Smooth muscle cell (in vitro differentiated cells): ENCODE results near the gene TFAP2C. TPM values are rescaled to one million over a fixed set of nuclear protein-coding genes. Genes with fewer than 3 reads are reported as not detected.

Experiments
- DNase-seq: peaks from one replicate; lab custom pipeline; 2025; ENCODE audit not compliant: unreplicated experiment; lab: John Stamatoyannopoulos, UW
- H2AFZ ChIP-seq: fragments of 200-600 bp; sonication (generic); 2 replicates; pipeline ENCODE4 v1.6.0; 2016; ENCODE audit warnings: antibody characterized with exemption, low read depth, mild to moderate bottlenecking
- H3F3A ChIP-seq: fragments of 200-600 bp; sonication (generic); 2 replicates; pipeline ENCODE4 v1.6.0; 2017; ENCODE audit warnings: antibody characterized with exemption, low read depth
- H3K27ac ChIP-seq: fragments of 200-600 bp; sonication (generic); 2 replicates; pipeline ENCODE4 v1.5.1; 2016; ENCODE audit warnings: low read depth, mild to moderate bottlenecking
- H3K27me3 ChIP-seq: fragments of 200-600 bp; sonication (generic); 2 replicates; pipeline ENCODE4 v1.6.1; 2016; ENCODE audit warnings: low read depth, mild to moderate bottlenecking
- H3K36me3 ChIP-seq: fragments of 200-600 bp; sonication (generic); 2 replicates; pipeline ENCODE4 v1.5.1; 2016; ENCODE audit warnings: low read depth
- H3K4me1 ChIP-seq: fragments of 200-600 bp; sonication (generic); 2 replicates; pipeline ENCODE4 v1.5.1; 2016; ENCODE audit warnings: low read depth
- H3K4me2 ChIP-seq: fragments of 200-600 bp; sonication (generic); 2 replicates; pipeline ENCODE4 v1.6.0; 2016; ENCODE audit warnings: mild to moderate bottlenecking
- H3K4me3 ChIP-seq: fragments of 200-600 bp; sonication (generic); 2 replicates; pipeline ENCODE4 v1.5.1; 2016; ENCODE audit warnings: mild to moderate bottlenecking
- H3K79me2 ChIP-seq: fragments of 200-600 bp; sonication (generic); 2 replicates; pipeline ENCODE4 v1.6.0; 2016; ENCODE audit warnings: low read depth, mild to moderate bottlenecking
- H3K9ac ChIP-seq: fragments of 200-600 bp; sonication (generic); 2 replicates; pipeline ENCODE4 v1.6.0; 2016; ENCODE audit warnings: low read depth
- H3K9me3 ChIP-seq: fragments of 200-600 bp; sonication (generic); replicated peaks from 2 replicates; pipeline ENCODE4 v1.5.1; 2016; ENCODE audit warnings: low read depth
- H4K20me1 ChIP-seq: fragments of 200-600 bp; sonication (generic); 2 replicates; pipeline ENCODE4 v1.6.0; 2016; ENCODE audit warnings: low read depth
- WGBS: methylation state at CpG from one replicate; pipeline ENCODE4 v1.1.7; 2016; ENCODE audit warnings: low lambda C conversion rate; 5-methylcytosine and 5-hydroxymethylcytosine counted together
- polyA plus RNA-seq: library from polyadenylated mRNA; unstranded; fragments of >200 nt; fragmentation: Nextera tagmentation; extraction: Ambion mirVana; gene quantifications from 2 replicates; pipeline ENCODE4 v1.2.1, GENCODE V29; 2016
- total RNA-seq: library from RNA; depleted of rRNA; stranded (reverse); fragments of >200 nt; gene quantifications from 2 replicates; pipeline ENCODE4 v1.2.3, GENCODE V29; 2014
- TF ChIP-seq, protein P1 (sequence below): fragments of 200-600 bp; sonication (generic); IDR thresholded peaks from 2 replicates; pipeline ENCODE4 v1.5.1; 2017; ENCODE audit warnings: borderline replicate concordance, mild to moderate bottlenecking, antibody characterized with exemption; ENCODE audit not compliant: insufficient read depth, poor library complexity, severe bottlenecking

Gene TFAP2C
- total and polyA plus RNA-seq, 2 experiments from 2014 or later: 2.5 to 5.8 TPM

DNA sequence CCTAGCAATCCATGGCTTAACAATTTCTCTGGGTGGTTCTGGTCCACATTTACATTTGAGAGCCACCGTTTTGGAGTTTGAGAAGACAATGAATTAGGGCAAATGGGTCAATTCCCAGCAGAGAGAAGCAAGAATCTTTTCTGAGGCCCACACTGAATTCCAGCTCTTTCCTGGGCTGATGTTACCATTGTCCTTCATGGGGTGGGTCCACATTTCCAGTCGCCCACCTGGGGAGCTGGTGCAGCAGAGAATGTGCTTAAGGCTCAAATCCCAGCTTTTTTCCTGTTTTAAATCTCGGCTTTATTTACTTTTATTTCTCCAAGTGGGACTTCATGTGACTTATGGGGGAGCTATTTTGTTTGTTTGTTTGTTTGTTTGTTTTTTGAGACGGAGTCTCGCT is 44.2 kb upstream of the TFAP2C start:
- Histone ChIP-seq H3K79me2 (no peaks in the 10 kb centered on the region), H4K20me1 (no peaks in the 10 kb centered on the region), H3K36me3 (no peaks in the 10 kb centered on the region), H3K27ac (no peak overlapping the region), H3K27me3 (no peaks in the 10 kb centered on the region), H3K4me3 (no peak overlapping the region), H3K9me3 (no peaks in the 10 kb centered on the region), H3K4me1 (no peaks in the 10 kb centered on the region), H3K4me2 (no peak overlapping the region), H3F3A (no peaks in the 10 kb centered on the region), H2AFZ (no peak overlapping the region), H3K9ac (no peak overlapping the region)
- 82% methylated on average over 5 of the region's 5 CpGs for WGBS
- TF ChIP-seq, protein P1, sequence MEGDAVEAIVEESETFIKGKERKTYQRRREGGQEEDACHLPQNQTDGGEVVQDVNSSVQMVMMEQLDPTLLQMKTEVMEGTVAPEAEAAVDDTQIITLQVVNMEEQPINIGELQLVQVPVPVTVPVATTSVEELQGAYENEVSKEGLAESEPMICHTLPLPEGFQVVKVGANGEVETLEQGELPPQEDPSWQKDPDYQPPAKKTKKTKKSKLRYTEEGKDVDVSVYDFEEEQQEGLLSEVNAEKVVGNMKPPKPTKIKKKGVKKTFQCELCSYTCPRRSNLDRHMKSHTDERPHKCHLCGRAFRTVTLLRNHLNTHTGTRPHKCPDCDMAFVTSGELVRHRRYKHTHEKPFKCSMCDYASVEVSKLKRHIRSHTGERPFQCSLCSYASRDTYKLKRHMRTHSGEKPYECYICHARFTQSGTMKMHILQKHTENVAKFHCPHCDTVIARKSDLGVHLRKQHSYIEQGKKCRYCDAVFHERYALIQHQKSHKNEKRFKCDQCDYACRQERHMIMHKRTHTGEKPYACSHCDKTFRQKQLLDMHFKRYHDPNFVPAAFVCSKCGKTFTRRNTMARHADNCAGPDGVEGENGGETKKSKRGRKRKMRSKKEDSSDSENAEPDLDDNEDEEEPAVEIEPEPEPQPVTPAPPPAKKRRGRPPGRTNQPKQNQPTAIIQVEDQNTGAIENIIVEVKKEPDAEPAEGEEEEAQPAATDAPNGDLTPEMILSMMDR: no peak
- DNase-seq: no peak

GRCh38 chr20:56587307-56588041 is 41.6 kb upstream of the TFAP2C start:
- Histone ChIP-seq H3K9me3 (no peaks in the 10 kb centered on the region), H3F3A (no peaks in the 10 kb centered on the region), H3K9ac (no peak overlapping the region), H3K36me3 (no peaks in the 10 kb centered on the region), H3K27me3 (no peaks in the 10 kb centered on the region), H4K20me1 (no peaks in the 10 kb centered on the region), H3K79me2 (no peaks in the 10 kb centered on the region), H3K4me2 (no peak overlapping the region), H3K27ac (no peak overlapping the region), H2AFZ (no peak overlapping the region), H3K4me3 (no peak overlapping the region), H3K4me1 (no peaks in the 10 kb centered on the region)
- 79% methylated on average over 7 of the region's 7 CpGs for WGBS
- no peak for DNase-seq
- TF ChIP-seq, protein P1: no peak

GRCh38 chr20:56588996-56589395 is 40.1 kb upstream of the TFAP2C start:
- no peak overlapping the region for H3K4me3 ChIP-seq
- H3K9me3 ChIP-seq: no peaks in the 10 kb centered on the region
- H3K79me2 ChIP-seq: no peaks in the 10 kb centered on the region
- no peak overlapping the region for H3K27ac ChIP-seq
- H3K27me3 ChIP-seq: no peaks in the 10 kb centered on the region
- H2AFZ ChIP-seq: no peak overlapping the region
- DNase-seq: no peak
- WGBS: 49% methylated on average over 3 of the region's 3 CpGs
- H3K4me1 ChIP-seq: no peaks in the 10 kb centered on the region
- no peaks in the 10 kb centered on the region for H3F3A ChIP-seq
- H3K36me3 ChIP-seq: no peaks in the 10 kb centered on the region
- H3K9ac ChIP-seq: no peak overlapping the region
- H4K20me1 ChIP-seq: no peaks in the 10 kb centered on the region
- TF ChIP-seq, protein P1: no peak
- H3K4me2 ChIP-seq: no peak overlapping the region

GRCh38 chr20:56589633-56590032 is 39.5 kb upstream of the TFAP2C start:
- Histone ChIP-seq H3K9ac (no peak overlapping the region), H3K4me2 (no peak overlapping the region), H3K79me2 (no peaks in the 10 kb centered on the region), H3K4me3 (no peak overlapping the region), H3K9me3 (no peaks in the 10 kb centered on the region), H3K36me3 (no peaks in the 10 kb centered on the region), H3K4me1 (no peaks in the 10 kb centered on the region), H2AFZ (no peak overlapping the region), H3K27ac (no peak overlapping the region), H3F3A (no peaks in the 10 kb centered on the region), H4K20me1 (no peaks in the 10 kb centered on the region), H3K27me3 (no peaks in the 10 kb centered on the region)
- DNase-seq: no peak
- TF ChIP-seq, protein P1: no peak
- 91% methylated on average over 5 of the region's 5 CpGs for WGBS
